SK-N-SH treated with all-trans-retinoic acid at 6 μM for 48 hours (cell line): ENCODE data around the gene MBNL3.

Source experiments
- ATAC-seq: fragments of 200-7000 bp; cut with Tn5 transposase; 3 replicates; pipeline ENCODE4 v1.9.1; 2020; ENCODE audit warnings: mild to moderate bottlenecking, moderate library complexity
- ARNTL ChIP-seq: fragments of 450-650 bp; formaldehyde crosslinking; IDR thresholded peaks from 2 replicates; pipeline ENCODE4 v1.5.0; 2020; ENCODE audit warnings: low read depth, mild to moderate bottlenecking, moderate library complexity, borderline replicate concordance
- BACH2 ChIP-seq: fragments of 250-450 bp; sonication (Bioruptor Pico); IDR thresholded peaks from 2 replicates; pipeline ENCODE4 v1.9.0; 2021; ENCODE audit warnings: mild to moderate bottlenecking, borderline replicate concordance
- CREB5 ChIP-seq: fragments of 250-450 bp; sonication (Bioruptor Pico); IDR thresholded peaks from 2 replicates; pipeline ENCODE4 v1.5.1; 2020; ENCODE audit warnings: low read depth, mild to moderate bottlenecking, moderate library complexity
- CSDC2 ChIP-seq: fragments of 250-450 bp; sonication (Bioruptor Pico); IDR thresholded peaks from 2 replicates; pipeline ENCODE4 v1.5.0; 2020; ENCODE audit warnings: mild to moderate bottlenecking, moderate library complexity
- CSRNP3 ChIP-seq: fragments of 250-450 bp; sonication (Bioruptor Pico); IDR thresholded peaks from 2 replicates; pipeline ENCODE4 v1.5.1; 2021; ENCODE audit warnings: mild to moderate bottlenecking, moderate library complexity
- ESRRG ChIP-seq: fragments of 250-450 bp; sonication (Bioruptor Pico); IDR thresholded peaks from 2 replicates; pipeline ENCODE4 v1.6.1; 2021; ENCODE audit warnings: mild to moderate bottlenecking
- GLIS3 ChIP-seq: fragments of 250-450 bp; sonication (Bioruptor Pico); IDR thresholded peaks from 2 replicates; pipeline ENCODE4 v1.5.0; 2020; ENCODE audit warnings: mild to moderate bottlenecking, moderate library complexity
- ISL1 ChIP-seq: fragments of 250-450 bp; sonication (Bioruptor Pico); IDR thresholded peaks from 2 replicates; pipeline ENCODE4 v2.1.2; 2022; ENCODE audit warnings: mild to moderate bottlenecking, moderate library complexity
- OSR1 ChIP-seq: fragments of 250-450 bp; sonication (Bioruptor Pico); IDR thresholded peaks from 2 replicates; pipeline ENCODE4 v1.8.0; 2022; ENCODE audit warnings: moderate library complexity, mild to moderate bottlenecking, inconsistent platforms
- PATZ1 ChIP-seq: fragments of 250-450 bp; sonication (Bioruptor Pico); IDR thresholded peaks from 2 replicates; pipeline ENCODE4 v1.8.0; 2020; ENCODE audit warnings: mild to moderate bottlenecking, moderate library complexity, borderline replicate concordance
- POU6F1 ChIP-seq: fragments of 250-450 bp; sonication (Bioruptor Pico); IDR thresholded peaks from 2 replicates; pipeline ENCODE4 v1.8.0; 2021; ENCODE audit warnings: low read depth, mild to moderate bottlenecking, moderate library complexity, borderline replicate concordance
- PPARA ChIP-seq: fragments of 250-450 bp; sonication (Bioruptor Pico); IDR thresholded peaks from 2 replicates; pipeline ENCODE4 v1.5.0; 2020; ENCODE audit warnings: mild to moderate bottlenecking, borderline replicate concordance
- RARB ChIP-seq: fragments of 250-450 bp; sonication (Bioruptor Pico); IDR thresholded peaks from 2 replicates; pipeline ENCODE4 v1.8.0; 2021; ENCODE audit warnings: mild to moderate bottlenecking, moderate library complexity
- SNAI2 ChIP-seq: fragments of 250-450 bp; sonication (Bioruptor Pico); IDR thresholded peaks from 2 replicates; pipeline ENCODE4 v1.5.0; 2020; ENCODE audit warnings: mild to moderate bottlenecking, moderate library complexity
- TCF4 ChIP-seq: fragments of 250-450 bp; sonication (Bioruptor Pico); IDR thresholded peaks from 2 replicates; pipeline ENCODE4 v1.8.0; 2021; ENCODE audit warnings: mild to moderate bottlenecking, moderate library complexity, borderline replicate concordance
- TOX ChIP-seq: fragments of 250-450 bp; sonication (Bioruptor Pico); IDR thresholded peaks from 2 replicates; pipeline ENCODE4 v1.8.0; 2021; ENCODE audit warnings: mild to moderate bottlenecking, moderate library complexity, borderline replicate concordance
- TSHZ2 ChIP-seq: fragments of 250-450 bp; sonication (Bioruptor Pico); IDR thresholded peaks from 2 replicates; pipeline ENCODE4 v1.5.0; 2020; ENCODE audit warnings: mild to moderate bottlenecking, moderate library complexity
- ZC3H10 ChIP-seq: fragments of 250-450 bp; sonication (Bioruptor Pico); IDR thresholded peaks from 2 replicates; pipeline ENCODE4 v1.5.1; 2021; ENCODE audit warnings: mild to moderate bottlenecking, moderate library complexity
- ZFP3 ChIP-seq: fragments of 250-450 bp; sonication (Bioruptor Pico); IDR thresholded peaks from 2 replicates; pipeline ENCODE4 v1.5.0; 2020; ENCODE audit warnings: mild to moderate bottlenecking, moderate library complexity
- ZFP30 ChIP-seq: fragments of 450-650 bp; formaldehyde crosslinking; IDR thresholded peaks from 2 replicates; pipeline ENCODE4 v1.5.0; 2022; ENCODE audit warnings: mild to moderate bottlenecking, moderate library complexity
- ZNF70 ChIP-seq: fragments of 450-650 bp; formaldehyde crosslinking; IDR thresholded peaks from 2 replicates; pipeline ENCODE4 v1.5.0; 2020; ENCODE audit warnings: mild to moderate bottlenecking, moderate library complexity
- ZNF8 ChIP-seq: fragments of 450-650 bp; formaldehyde crosslinking; IDR thresholded peaks from 2 replicates; pipeline ENCODE4 v1.5.0; 2020; ENCODE audit warnings: mild to moderate bottlenecking, moderate library complexity

The MBNL3 gene

GRCh38 chrX:132532913-132533312, 44.1 kb upstream of the MBNL3 start:
- no peak for ATAC-seq
- TF ChIP-seq ZFP3 (CRISPR knock-in tag) (no peak), ZNF8 (CRISPR knock-in tag) (no peak), ZC3H10 (no peak), TCF4 (no peak), RARB (CRISPR knock-in tag) (no peak), ZFP30 (no peak), ARNTL (CRISPR knock-in tag) (no peak), ISL1 (CRISPR knock-in tag) (peak; percentile 19; the same call in 1 of the 2 replicates), TSHZ2 (CRISPR knock-in tag) (no peak)
- TF ChIP-seq, all 23 proteins: peak for 1

- ATAC-seq: no peak
- TF ChIP-seq ZNF70 (no peak), ISL1 (CRISPR knock-in tag) (no peak), SNAI2 (CRISPR knock-in tag) (no peak)
Measured at GRCh38 chrX:132532097-132532496, 43.3 kb upstream of the MBNL3 start.

GRCh38 chrX:132520792-132521191, 32.0 kb upstream of the MBNL3 start:
- TF ChIP-seq CREB5 (CRISPR knock-in tag) (no peak), ESRRG (CRISPR knock-in tag) (no peak), RARB (CRISPR knock-in tag) (no peak), PATZ1 (CRISPR knock-in tag) (no peak), ZNF8 (CRISPR knock-in tag) (no peak), ARNTL (CRISPR knock-in tag) (no peak), ISL1 (CRISPR knock-in tag) (no peak), SNAI2 (CRISPR knock-in tag) (no peak), GLIS3 (CRISPR knock-in tag) (no peak), ZNF70 (no peak), ZFP3 (CRISPR knock-in tag) (no peak), ZFP30 (no peak), TCF4 (no peak), BACH2 (CRISPR knock-in tag) (no peak), POU6F1 (CRISPR knock-in tag) (no peak), TOX (CRISPR knock-in tag) (no peak)
- ATAC-seq: no peak

GRCh38 chrX:132520213-132520612, 31.4 kb upstream of the MBNL3 start:
- ATAC-seq: no peak
- TF ChIP-seq BACH2 (CRISPR knock-in tag) (no peak), ZNF8 (CRISPR knock-in tag) (no peak), ARNTL (CRISPR knock-in tag) (no peak), CSRNP3 (CRISPR knock-in tag) (no peak), PATZ1 (CRISPR knock-in tag) (no peak), ESRRG (CRISPR knock-in tag) (no peak), PPARA (no peak), OSR1 (CRISPR knock-in tag) (no peak), CSDC2 (CRISPR knock-in tag) (no peak), TOX (CRISPR knock-in tag) (no peak), SNAI2 (CRISPR knock-in tag) (no peak), ZNF70 (no peak), TSHZ2 (CRISPR knock-in tag) (no peak), ZC3H10 (no peak)
